ENCODE data around the gene BNC2.

- TF ChIP-seq CTCF (IDR thresholded peaks at IDR 0.05) (no peak), EP300 (IDR thresholded peaks at IDR 0.05) (no peak), POLR2A (IDR thresholded peaks at IDR 0.05) (no peak)
These were observed 276.7 kb downstream of the BNC2 start for GRCh38 chr9:16593746-16594145.
